HepG2 (cell line): ENCODE results near the gene NTN3. TPM values are rescaled to one million over a fixed set of nuclear protein-coding genes. Genes with fewer than 3 reads are reported as not detected.
A peak's percentile ranks its signal among the peaks of the same experiment; 100 is the strongest.

ENCODE experiments used
- BCL3 ChIP-seq: sonication (generic); formaldehyde crosslinking; IDR thresholded peaks from 2 replicates; pipeline ENCODE4 v1.5.1; 2020; ENCODE audit warnings: mild to moderate bottlenecking, missing genetic modification reagents, moderate library complexity
- BRD4 ChIP-seq: sonication (generic); formaldehyde crosslinking; IDR thresholded peaks from 2 replicates; pipeline ENCODE4 v1.4.0; 2020; ENCODE audit warnings: missing genetic modification reagents
- CREBL2 ChIP-seq: sonication (generic); formaldehyde crosslinking; IDR thresholded peaks from 2 replicates; pipeline ENCODE4 v1.8.1; 2023; ENCODE audit warnings: missing genetic modification reagents, mild to moderate bottlenecking, borderline replicate concordance
- DNMT1 ChIP-seq: sonication (generic); formaldehyde crosslinking; IDR thresholded peaks from 2 replicates; pipeline ENCODE4 v1.5.1; 2020; ENCODE audit warnings: mild to moderate bottlenecking, missing genetic modification reagents
- EHMT2 ChIP-seq: fragments of 200-600 bp; sonication (generic); IDR thresholded peaks from 2 replicates; pipeline ENCODE4 v1.7.0; 2017; ENCODE audit warnings: antibody characterized with exemption, low read depth, low read length, borderline replicate concordance
- ELF1 ChIP-seq: sonication (generic); formaldehyde crosslinking; IDR thresholded peaks from 2 replicates; pipeline ENCODE4 v1.4.0; 2020; ENCODE audit warnings: missing genetic modification reagents
- GMEB1 ChIP-seq: sonication (generic); formaldehyde crosslinking; IDR thresholded peaks from 2 replicates; pipeline ENCODE4 v1.5.1; 2020; ENCODE audit warnings: missing genetic modification reagents, mild to moderate bottlenecking, borderline replicate concordance
- HMG20A ChIP-seq: IDR thresholded peaks from 2 replicates; pipeline ENCODE4 v1.6.1; 2016; ENCODE audit warnings: borderline replicate concordance
- JARID2 ChIP-seq: sonication (generic); formaldehyde crosslinking; IDR thresholded peaks from 2 replicates; pipeline ENCODE4 v1.8.1; 2023; ENCODE audit warnings: missing genetic modification reagents, inconsistent platforms; ENCODE audit not compliant: insufficient replicate concordance
- KDM3A ChIP-seq: IDR thresholded peaks from 2 replicates; pipeline ENCODE4 v1.6.1; 2018; ENCODE audit warnings: low read depth, missing compliant biosample characterization
- MTA3 ChIP-seq: sonication (generic); formaldehyde crosslinking; IDR thresholded peaks from 2 replicates; pipeline ENCODE4 v1.4.0; 2020; ENCODE audit warnings: missing genetic modification reagents
- NFAT5 ChIP-seq: sonication (generic); formaldehyde crosslinking; IDR thresholded peaks from 2 replicates; pipeline ENCODE4 v1.4.0; 2020; ENCODE audit warnings: missing genetic modification reagents
- PHF5A ChIP-seq: IDR thresholded peaks from one replicate; pipeline ENCODE4 v1.6.1; 2018; ENCODE audit warnings: low read depth, missing genetic modification reagents; ENCODE audit not compliant: unreplicated experiment
- SSRP1 ChIP-seq: IDR thresholded peaks from 2 replicates; pipeline ENCODE4 v1.6.1; 2016; ENCODE audit warnings: control low read depth
- TEAD2 ChIP-seq: sonication (generic); formaldehyde crosslinking; IDR thresholded peaks from 2 replicates; pipeline ENCODE4 v1.9.0; 2021; ENCODE audit warnings: missing genetic modification reagents
- TGIF2 ChIP-seq: IDR thresholded peaks from 2 replicates; pipeline ENCODE4 v1.6.1; 2016; ENCODE audit warnings: control low read depth, missing compliant biosample characterization
- ZBTB39 ChIP-seq: sonication (generic); formaldehyde crosslinking; IDR thresholded peaks from 2 replicates; pipeline ENCODE4 v1.5.0; 2020; ENCODE audit warnings: missing genetic modification reagents
- ZGPAT ChIP-seq: IDR thresholded peaks from 2 replicates; pipeline ENCODE4 v1.6.1; 2016; ENCODE audit warnings: mild to moderate bottlenecking
- polyA plus RNA-seq, 8 experiments: library from polyadenylated mRNA; depleted of rRNA in 3 of 8; stranded (reverse) in 7 of 8; unstranded in 1 of 8; fragments of >200 nt; fragmentation: Illumina TruSeq in 4 of 8; extraction: Trizol in 4 of 8; gene quantifications; 2 replicates each; pipeline versions ENCODE4 v1.2.1 to v1.2.3, GENCODE V29; 2011 to 2016; ENCODE audit warnings: low read depth in 4 of 8, missing spikeins in 1 of 8, mixed read lengths in 1 of 8; ENCODE audit not compliant: insufficient read depth in 1 of 8
- total RNA-seq, 5 experiments: library from RNA; depleted of rRNA; stranded (reverse); fragments of >200 nt; fragmentation: Illumina TruSeq; extraction: Trizol; gene quantifications; 2 replicates each; pipeline ENCODE4 v1.2.3, GENCODE V29; 2016; ENCODE audit warnings: low read depth in 1 of 5

Gene NTN3
- total and polyA plus RNA-seq, 2 of the 13 experiments (the other 11 are each of a cell fraction or from before 2014, with no cell fraction given), result 0.09 to 0.20 TPM

GRCh38 chr16:2484898-2485508, 13.9 kb downstream of the NTN3 start (continued):
- TF ChIP-seq NFAT5 (CRISPR knock-in tag), result no peak
- TF ChIP-seq JARID2 (CRISPR knock-in tag), result no peak
- TF ChIP-seq KDM3A, result no peak
- TF ChIP-seq ZBTB39 (CRISPR knock-in tag), result no peak
- 0 out of 2 replicates have a peak, but pooled peaks have one; percentile 56 for TF ChIP-seq BRD4 (CRISPR knock-in tag)
- no peak for TF ChIP-seq SSRP1 (CRISPR knock-in tag)
- TF ChIP-seq ELF1 (CRISPR knock-in tag), result peak; percentile 91
- no peak for TF ChIP-seq TEAD2 (CRISPR knock-in tag)
- peak; percentile 44 for TF ChIP-seq PHF5A
- TF ChIP-seq HMG20A (CRISPR knock-in tag), result peak; percentile 59; the same call in 1 of the 2 replicates
- TF ChIP-seq GMEB1, result no peak; the same call in 1 of the 2 replicates
- TF ChIP-seq CREBL2 (CRISPR knock-in tag), result no peak
- no peak; the same call in 1 of the 2 replicates for TF ChIP-seq TGIF2 (CRISPR knock-in tag)
- peak; percentile 81 for TF ChIP-seq ZGPAT
- TF ChIP-seq DNMT1, result no peak
- no peak for TF ChIP-seq EHMT2
- TF ChIP-seq MTA3 (CRISPR knock-in tag), result no peak
- TF ChIP-seq BCL3 (CRISPR knock-in tag), result 0 out of 2 replicates have a peak, but pooled peaks have one; percentile 30
